SK-N-MC (cell line): ENCODE measurements around the gene BTBD18.

ENCODE experiments used
- EZH2 ChIP-seq: fragments of 200-600 bp; sonication (generic); IDR thresholded peaks from one replicate; pipeline ENCODE4 v1.6.1; 2017; ENCODE audit warnings: antibody characterized with exemption
- FOXP2 ChIP-seq: optimal IDR thresholded peaks from 2 replicates; pipeline ENCODE3; 2011; ENCODE audit warnings: mild to moderate bottlenecking, moderate library complexity; ENCODE audit not compliant: insufficient read depth; ENCODE audit errors: extremely low read length, control extremely low read depth
- POLR2AphosphoS5 ChIP-seq: IDR thresholded peaks from 2 replicates; pipeline ENCODE4 v1.6.1; 2012; ENCODE audit warnings: mild to moderate bottlenecking, low read depth, low read length, borderline replicate concordance

GRCh38 chr11:57788703-57789088 is 37.1 kb upstream of the BTBD18 start:
- TF ChIP-seq EZH2 (no peak), POLR2AphosphoS5 (no peak), FOXP2 (no peak)
